GM21717 (cell line): ENCODE measurements around the gene TMEM245.
"Not testable (repeated sequence)": the region's sequence is repeated elsewhere in the genome, so short reads cannot be mapped to it uniquely, and the experiment has no call there.

Source experiments
- ATAC-seq: cut with Tn5 transposase; IDR thresholded peaks from one replicate; pipeline ENCODE4 v1.9.1; 2021; ENCODE audit warnings: mild to moderate bottlenecking, moderate library complexity; ENCODE audit not compliant: unreplicated experiment

Gene TMEM245

DNA sequence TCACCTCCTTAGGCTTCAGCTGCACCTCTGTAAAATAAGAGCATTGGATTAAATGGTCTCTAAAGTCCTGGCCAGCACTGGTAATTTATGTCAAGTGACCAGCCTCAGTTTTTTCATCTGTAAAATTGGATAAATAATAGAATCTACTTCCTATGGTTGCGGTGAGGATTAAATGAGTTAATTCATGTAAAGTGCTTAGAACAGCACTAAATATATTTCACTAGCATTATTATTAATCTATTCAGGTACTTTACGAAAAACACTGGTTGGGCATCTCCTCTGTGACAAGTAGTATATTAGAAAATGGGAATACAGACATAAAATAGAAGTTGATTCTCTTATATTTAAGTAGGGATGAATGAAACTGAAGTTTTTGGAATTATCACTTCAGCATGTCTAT, 13.8 kb upstream of the TMEM245 start:
- no peak for ATAC-seq

DNA sequence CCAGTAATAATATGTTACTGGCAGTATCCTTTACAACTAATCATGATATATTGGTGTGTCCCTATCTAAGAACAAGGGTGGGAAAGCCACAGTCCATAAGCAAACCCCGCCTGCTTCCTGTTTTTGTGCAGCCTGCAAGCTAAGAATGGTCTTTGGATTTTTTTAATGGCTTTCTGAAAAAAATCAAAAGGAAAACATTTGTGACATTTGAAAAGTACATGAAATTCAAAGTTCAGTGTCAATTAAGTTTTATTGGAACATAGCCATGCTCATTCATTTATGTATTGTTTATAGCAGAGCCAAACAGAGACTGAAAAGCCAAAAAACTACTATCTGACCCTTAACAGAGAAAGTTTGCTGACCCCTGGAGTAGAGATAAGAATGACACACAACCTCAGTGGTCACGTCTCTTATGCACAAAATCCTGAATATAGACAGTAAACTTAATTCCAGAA, 12.8 kb upstream of the TMEM245 start:
- no peak for ATAC-seq

DNA sequence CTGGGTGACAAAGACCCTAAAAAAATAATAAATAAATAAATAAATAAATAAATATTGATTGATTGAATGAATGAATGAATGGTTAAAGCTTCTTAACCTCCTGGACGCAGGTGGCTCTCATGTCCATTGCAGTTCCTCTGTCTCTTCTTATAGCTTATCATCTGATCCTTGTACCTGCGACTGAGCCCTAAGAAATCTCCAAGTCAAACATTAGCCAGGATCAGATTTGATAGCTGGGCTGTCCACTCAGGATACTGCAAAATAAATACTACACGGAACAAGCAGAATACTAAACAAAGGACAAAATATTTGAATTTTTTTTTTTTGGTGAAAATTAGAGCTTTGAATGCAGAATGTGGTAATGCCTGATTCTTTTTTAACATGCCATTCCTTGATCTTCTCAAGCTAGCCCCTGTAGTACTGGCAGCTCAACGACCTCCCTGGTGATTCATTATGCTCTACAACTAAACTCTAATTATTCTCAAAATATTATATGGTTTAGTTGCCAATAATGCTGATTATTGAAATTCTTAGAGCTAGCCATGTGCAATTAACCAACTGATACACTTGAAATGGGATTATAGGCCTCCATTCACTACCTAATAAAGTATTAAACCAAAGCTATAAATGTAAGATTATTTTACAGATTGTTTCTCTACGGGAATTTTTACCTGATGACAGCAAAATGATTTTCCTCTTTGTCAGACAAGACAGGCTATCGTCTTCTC, 9.9 kb upstream of the TMEM245 start:
- no peak for ATAC-seq

DNA sequence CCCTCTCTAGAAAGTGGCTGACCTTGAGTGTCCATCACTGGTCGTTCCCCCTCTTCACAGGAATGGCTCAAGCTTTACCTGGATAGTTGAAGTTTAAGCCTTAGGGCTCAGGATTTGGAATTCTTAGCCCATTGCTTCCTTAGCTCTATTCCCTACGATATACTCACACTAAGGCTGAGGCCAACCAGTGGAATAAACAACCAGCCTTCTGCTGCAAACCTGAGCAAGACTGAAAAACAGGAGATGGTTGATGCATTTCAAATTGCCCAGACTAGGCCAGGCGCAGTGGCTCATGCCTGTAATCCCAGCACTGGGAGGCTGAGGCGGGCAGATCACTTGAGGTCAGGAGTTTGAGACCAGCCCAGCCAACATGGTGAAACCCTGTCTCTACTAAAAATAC, 6.9 kb upstream of the TMEM245 start:
- ATAC-seq: not testable (repeated sequence)

DNA sequence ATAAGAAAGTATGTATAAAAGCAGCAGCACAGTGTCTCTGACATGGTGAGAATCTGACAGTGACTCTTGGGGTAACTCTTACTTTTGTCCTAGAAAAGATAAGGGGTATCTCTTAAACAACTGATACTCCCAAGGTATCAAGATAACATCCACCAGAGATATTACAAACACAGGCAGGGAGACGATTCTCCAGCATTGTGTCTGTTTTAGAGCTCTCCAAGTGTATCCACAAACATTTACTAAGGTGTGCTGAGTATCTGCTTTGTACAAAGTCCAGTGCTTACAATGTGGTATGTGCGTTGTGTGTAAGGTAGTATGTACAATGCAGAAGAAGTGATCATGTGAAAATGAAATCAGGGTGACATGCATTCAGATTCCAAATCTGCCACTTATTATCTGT, 4.4 kb upstream of the TMEM245 start:
- no peak for ATAC-seq

DNA sequence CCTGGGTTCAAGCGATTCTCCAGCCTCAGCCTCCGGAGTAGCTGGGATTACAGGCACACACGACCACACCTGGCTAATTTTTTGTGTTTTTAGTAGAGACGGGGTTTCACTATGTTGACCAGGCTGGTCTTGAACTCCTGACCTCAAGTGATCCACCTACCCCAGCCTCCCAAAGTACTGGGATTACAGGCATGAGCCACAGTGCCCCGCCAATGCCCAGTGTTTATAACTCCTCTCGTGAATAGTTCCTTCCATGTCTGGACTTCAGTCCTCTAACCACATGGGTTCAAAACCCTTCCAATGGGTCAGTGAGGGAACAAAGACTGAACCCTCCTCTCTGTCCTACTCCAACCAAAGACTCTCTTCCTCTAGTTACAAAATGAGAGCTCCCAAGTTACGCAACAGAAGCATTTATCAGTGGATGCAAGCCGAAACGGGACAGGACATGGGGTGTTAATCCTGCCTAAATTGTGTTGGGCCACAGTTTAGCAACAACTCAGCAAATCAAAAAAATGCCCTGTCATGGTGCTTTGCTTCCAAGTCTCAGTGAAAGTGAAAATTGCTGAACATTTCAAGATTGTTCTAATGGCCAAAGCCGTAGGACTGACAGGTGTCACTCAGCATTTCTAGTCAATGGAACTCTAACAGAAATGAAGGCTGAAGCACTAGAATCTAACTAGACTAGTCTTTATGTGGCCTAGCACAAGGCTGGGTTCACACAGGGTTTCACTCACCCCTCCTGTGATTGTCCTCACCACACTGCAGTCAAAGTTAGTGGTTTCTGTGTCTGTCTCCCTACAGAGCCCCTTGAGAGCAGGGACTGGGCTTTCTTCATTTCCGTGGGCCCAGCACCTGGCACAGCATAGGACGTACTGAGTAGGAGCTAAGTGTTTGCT, 3.2 kb upstream of the TMEM245 start:
- no peak for ATAC-seq

DNA sequence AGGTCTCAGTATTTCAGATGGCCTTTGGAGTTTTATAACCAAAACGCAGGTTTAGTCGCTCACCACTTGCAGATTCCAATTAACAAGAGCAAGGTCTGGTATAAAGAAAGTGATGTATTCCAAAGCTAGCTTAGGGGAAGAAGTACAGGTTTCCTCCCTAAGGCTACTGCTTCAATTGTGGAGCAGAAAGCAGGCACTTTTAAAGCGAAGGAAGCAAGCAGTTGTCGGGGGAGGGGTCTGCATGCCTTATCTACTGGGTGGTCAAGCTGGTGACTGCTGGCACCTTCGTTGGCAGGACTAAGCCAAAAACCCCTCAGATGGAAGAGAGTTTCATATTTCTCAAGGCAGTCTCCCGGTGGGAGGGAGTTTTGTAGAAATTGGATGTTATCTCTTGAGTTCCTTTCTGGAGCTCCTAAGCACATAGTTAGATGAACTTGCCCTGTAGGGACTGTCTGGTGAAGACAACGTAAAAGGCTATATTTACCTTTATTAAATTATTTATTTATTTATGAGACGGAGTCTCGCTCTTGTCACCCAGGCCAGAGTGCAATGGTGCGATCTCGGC, 1.6 kb upstream of the TMEM245 start:
- ATAC-seq: no peak

DNA sequence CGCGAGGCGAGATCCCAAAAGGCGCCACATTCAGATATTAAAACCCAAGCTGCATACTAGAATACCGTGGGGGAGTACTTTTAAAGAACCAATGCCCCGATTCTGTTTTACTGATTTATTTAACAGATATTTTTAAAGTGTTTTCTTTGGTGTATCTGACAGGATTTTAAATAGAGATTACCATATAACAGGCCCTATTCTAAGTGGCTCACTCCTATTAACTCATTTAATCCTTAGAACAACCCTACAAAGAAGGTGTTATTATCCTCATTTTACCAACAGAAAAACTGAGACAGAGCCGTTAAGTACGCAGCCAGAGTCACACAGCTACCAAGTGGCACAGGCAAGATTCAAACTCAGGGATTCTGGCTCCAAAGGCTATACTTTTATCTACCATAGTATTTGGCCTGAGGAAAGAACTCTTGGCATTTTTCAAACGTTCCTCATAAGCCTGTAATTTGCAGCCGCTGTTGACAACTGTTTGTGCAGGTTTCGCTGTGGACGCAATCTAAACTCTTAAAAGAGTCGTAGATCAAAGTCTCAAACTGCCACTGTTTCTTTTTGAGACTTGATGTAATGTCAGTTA, 550 bp upstream of the TMEM245 start:
- no peak for ATAC-seq

DNA sequence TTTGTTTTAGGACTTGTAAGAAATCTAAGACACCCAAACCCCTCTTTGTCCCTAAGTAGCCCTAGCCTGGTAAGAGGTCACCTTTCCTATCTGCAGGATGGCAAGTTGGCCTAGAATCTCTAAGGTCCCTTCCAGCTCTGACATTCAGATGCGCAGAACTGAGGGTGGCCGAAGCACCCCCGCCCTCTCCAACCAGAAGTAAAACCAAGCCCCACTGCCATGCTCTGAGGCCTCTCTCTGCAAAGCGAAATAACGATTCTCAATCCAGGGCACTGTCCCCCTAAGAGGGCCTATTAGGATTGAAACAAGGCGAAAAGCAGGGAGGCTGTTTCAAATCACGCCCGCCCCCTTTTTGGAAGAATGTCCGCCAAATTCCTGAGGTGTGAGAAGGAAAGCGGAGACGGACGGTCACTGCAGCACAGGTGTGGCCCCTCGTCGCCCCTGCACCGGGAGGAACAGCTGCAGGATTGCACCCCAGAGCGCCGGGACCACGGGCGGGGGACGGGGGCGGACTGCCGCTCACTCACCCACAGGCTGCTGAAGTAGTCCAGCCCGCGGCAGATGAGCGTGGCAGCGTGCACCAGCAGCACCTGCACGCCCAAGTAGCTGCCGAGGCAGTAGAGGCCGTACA, 824 bp downstream of the TMEM245 start:
- ATAC-seq: no peak

DNA sequence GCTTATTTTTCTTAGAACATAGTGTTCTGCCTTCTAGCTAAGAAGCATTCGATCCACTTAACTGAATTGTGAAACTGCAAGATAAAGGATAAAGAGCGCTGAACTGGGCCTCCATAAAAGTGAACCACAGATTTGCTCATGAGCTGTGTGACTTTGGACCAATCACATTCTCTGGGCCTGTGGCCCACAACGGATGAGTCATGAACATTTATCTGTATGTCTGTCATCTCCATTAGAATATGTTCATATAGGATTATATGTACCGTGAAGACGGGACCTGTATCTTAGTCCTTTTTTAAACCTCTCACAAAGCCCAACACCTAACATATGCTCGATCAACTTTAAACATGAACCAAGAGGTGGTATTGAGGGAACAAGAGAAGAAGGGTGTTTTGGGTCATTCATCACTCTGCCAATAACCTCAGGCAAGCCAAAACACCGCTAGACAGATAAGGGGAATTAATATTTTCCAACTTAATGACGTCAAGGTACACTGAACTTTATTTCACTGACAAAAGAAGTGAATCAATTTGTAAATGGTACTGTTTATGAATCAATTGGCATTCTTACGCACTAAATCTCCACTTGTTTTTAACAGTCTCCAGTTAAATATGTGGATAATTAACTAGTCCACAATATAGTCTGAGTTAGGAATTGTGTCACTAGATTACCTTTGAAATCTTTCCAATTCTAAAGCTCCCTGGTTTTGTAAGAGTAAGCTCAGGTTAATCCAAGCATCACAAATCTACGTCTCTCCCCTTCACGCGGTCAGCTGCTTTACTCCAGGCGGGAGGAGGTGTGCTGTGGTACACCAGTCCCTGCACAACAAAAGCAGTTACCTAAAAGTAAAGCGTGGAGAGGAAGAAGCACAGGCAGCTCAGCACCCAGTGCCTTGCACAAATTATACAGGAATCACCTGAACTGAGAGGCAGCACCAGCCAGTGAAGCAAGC, 1.6 kb downstream of the TMEM245 start:
- ATAC-seq: no peak

DNA sequence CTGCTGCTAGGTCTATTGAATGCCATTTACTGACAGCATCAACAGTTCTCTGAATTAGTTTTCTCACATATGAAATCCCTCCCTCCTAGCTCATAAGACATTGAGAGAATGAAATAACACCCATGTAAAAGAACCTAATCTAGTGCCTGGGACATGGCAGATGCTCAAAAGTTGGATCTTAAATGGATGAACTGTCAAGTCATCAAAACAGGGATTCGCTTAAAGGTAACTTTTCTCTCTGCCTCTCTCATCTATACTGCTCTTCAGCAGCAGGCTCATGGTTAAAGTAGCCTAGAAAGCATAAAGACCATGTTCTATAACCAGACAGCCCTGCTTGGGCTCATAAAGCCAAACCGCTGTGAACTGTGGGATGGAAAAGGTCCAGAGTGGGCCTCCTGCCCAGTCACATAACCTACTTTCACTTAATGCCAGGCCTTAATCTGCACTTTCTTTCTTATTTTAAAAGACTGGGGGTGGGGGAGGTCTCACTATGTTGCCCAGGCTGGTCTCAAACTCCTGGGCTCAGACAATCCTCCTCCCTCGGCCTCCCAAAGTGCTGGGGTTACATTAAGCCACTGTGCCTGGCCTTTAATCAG, 3.7 kb downstream of the TMEM245 start:
- no peak for ATAC-seq

DNA sequence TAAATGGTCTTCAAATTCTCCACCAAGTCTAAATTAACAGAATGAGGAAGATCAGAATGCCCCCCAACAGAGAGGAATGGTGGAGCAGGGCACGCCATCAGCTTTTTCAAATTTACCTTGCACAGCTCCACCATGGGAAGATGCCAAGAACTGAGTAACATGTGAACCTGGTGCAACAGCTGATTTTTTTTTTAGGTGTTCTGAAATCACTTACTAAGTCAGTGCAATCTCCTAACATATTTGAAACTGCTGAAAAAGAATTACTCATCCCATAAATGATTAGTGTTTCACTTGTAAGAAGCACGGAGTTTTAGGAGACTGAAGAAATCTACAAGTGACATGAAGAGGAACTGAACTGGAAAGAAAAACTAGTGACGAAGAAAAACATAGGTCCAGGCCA, 5.1 kb downstream of the TMEM245 start:
- no peak for ATAC-seq

DNA sequence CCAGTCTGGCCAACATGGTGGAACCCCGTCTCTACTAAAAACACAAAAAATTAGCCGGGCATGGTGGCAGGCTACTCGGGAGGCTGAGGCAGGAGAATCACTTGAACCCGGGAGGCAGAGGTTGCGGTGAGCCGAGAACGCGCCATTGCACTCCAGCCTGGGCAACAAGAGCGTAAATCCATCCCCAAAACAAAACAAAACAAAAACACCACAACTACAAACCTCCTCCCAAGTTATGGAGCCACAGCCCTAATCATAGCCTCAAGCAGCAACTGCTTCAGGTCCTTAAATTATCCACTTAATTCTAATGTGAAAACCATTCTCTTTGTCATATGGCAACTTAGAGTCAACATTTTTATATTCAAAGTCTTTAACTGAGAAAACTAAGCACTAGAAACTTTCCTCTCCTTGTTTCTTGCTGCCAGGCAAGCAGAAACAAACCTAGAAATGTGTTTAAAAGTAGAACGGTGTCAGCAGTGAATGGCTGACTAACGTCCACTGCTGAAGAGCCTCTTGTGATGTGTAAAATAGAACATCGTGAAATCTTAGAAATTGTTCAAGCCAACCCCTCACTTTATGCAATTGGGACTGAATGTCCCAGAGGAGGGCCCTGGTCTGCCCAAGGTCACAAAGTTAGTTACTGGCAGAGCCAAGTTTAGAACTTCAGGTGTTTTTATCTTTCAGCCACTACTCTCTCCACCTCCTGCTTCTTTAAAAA, 5.7 kb downstream of the TMEM245 start:
- ATAC-seq: no peak

DNA sequence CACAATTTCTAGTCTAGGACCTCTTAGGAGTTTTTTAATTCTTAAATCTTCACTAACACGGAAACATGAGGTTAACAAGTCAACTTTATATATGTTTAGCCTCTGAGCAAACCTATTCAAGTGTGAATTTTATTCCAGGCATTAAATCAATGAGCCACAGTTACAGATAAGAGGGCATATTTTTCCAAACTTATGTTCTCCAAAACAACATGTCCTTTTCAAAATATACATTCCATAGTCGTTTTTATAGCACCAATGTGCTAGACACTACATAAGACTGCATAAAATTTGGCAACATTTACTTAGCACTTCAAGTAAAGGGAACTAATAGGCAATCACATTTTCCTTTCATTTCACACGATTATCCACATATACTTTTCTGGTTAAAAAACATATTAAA, 6.5 kb downstream of the TMEM245 start:
- ATAC-seq: no peak

DNA sequence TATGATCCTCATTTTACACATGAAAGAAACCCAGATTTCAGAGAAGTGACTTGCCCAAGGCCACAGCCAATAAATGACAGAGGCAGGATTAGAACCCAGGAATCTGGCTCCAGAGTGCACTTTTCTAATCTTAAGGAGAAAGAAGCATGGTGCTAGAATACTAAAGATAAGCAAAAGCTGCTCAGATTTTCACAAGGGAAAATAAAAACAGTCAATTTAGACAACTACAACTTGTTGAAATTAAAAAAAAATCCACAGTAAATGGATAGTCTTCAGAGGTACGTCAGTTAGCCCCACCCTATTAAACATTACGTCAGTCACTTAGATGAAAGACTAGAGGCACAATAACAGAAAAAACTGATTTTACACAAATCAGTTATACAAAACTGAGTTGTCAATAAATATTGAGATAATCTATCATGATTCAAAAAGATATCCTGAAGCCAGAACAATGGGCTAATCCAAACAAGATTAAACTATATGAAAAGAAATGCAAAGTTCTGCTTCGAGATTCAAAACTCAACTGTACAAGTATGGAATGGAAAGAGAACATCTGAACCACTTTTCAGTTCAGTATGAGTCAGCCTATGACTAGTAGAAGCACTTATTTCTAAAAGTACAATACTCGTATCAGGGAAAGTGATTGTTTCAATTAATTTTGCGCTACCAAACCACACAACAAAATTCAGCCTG, 9.3 kb downstream of the TMEM245 start:
- ATAC-seq: peak; percentile 87

DNA sequence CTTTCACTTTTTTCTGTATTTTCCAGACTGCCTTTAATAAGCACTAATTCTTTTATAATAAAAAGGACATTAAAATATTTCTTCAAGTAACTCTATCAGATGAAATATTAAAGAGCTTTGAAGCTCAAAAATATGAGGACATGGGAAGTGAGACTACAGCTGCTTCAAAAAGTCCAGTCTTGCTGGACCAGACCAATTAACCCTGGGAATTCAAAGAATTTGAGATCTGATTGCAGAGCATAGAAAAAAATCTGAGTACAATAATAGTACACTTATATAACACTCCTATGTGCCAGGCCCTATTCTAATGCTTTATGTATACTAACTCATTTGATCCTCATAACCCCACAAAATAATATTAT, 9.8 kb downstream of the TMEM245 start:
- ATAC-seq: no peak

DNA sequence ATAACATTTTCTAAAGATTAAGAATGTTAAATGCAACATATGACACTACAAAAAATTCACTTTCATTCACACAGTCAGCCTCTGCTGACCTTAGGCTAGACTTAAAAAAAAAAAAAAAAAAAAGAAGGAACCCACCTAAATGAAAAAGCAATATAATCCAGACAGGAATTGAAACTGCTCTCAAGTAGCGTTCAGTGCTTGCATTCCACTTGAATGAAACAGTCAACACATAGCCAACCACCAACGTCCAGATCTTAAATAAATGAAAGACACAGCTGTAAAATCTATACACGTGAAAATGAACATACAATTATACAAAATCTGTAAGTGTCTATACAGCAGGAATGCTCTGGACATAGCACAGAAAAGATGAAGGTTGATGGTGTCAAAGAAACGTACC, 11.4 kb downstream of the TMEM245 start:
- ATAC-seq: no peak
